ENCODE measurements around the gene UQCC2. TPM values are rescaled to one million over a fixed set of nuclear protein-coding genes. Genes with fewer than 3 reads are reported as not detected.

UQCC2 gene
- total and polyA plus RNA-seq, 7 donors = 118 to 184 (median 141) TPM

GRCh38 chr6:33659986-33660385 lies 51.5 kb downstream of the UQCC2 start:
- WGBS, 3 donors = 73 to 86% (median 85%) methylated on average over 6 of the region's 6 CpGs
- Histone ChIP-seq H3K4me3 (no peak overlapping the region), H3K27me3 (ENCODE audit: insufficient read depth in 3 of 3, low read length in 2 of 3) (no peaks in the 10 kb centered on the region), H3K27ac (no peak overlapping the region), H3K4me1 (no peaks in the 10 kb centered on the region), H3K9me3 (no peaks in the 10 kb centered on the region), H3K36me3 (ENCODE audit: insufficient read depth in 1 of 2, low read depth in 1 of 2) (no peaks in the 10 kb centered on the region)
- intact Hi-C loops (cut with DNase I) = no loop called here
- DNase-seq (no peak), ATAC-seq (no peak)
- no peak for TF ChIP-seq CTCF (IDR thresholded peaks at IDR 0.05)

DNA sequence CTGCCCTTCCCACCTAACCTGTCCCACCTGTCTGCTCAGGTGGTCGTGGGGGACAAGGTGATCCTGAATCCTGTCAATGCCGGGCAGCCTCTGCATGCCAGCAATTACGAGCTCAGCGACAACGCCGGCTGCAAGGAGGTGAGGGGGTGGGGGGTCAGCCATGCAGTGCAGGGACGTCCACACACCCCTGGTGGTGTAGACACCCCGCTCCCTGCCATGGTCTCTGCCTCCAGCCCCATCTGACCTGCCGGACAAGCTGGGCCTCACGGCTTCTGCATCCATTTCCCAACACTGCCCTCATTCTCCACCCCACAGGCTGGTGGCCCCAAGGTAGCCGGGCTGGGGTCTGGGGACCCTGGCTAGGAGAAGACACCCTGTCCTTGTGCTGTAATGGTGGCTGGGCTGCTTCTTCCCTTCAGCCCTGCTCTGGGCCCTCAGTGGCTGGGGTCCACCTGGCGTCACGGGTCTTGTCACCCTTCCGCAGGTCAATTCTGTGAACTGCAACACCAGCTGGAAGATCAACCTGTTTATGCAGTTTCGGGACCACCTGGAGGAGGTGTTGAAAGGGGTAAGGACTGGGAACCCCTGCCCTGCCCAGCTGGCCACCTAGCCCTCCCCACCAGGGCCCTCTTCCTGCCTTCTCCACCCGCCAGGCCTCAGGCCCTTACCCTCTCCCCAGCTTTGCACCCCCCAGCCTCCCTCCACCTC lies 52.4 kb downstream of the UQCC2 start:
- Histone ChIP-seq H3K36me3 (ENCODE audit: insufficient read depth in 1 of 2, low read depth in 1 of 2) (no peaks in the 10 kb centered on the region), H3K9me3 (no peaks in the 10 kb centered on the region), H3K4me3 (no peak overlapping the region), H3K4me1 (no peaks in the 10 kb centered on the region), H3K27me3 (ENCODE audit: insufficient read depth in 3 of 3, low read length in 2 of 3) (no peaks in the 10 kb centered on the region), H3K27ac (no peak overlapping the region)
- TF ChIP-seq CTCF (IDR thresholded peaks at IDR 0.05) = no peak
- intact Hi-C loops (cut with DNase I) = no loop called here
- WGBS, 3 donors = 88 to 95% (median 92%) methylated on average over 15 to 16 of the region's 16 CpGs
- no peak for ATAC-seq
- no peak for DNase-seq

DNA sequence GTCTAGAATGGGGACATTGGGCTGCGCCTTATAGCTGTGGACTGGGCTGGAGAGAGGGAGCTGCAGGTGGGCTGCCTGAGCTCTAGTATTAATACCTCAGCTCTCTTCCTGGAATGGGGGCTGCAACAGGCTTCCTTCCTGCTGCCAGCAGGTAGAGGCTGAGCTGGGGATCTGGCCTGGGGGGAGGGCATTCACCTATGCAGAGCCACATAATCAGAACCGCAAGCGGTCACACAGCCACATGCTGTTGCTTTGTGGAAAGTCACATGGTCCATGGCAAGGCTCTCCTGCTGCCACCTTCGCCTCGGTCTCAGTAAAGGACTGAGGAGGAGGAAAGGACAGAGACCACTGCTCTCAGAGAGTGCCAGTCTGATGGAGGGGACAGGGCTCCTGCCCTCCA lies 54.7 kb downstream of the UQCC2 start:
- TF ChIP-seq CTCF (IDR thresholded peaks at IDR 0.05) = no peak
- 75 to 88% (median 87%) methylated on average over 5 of the region's 5 CpGs for WGBS, 3 donors
- Histone ChIP-seq H3K4me3 (no peak overlapping the region), H3K9me3 (no peaks in the 10 kb centered on the region), H3K27ac (no peak overlapping the region), H3K4me1 (no peaks in the 10 kb centered on the region), H3K27me3 (ENCODE audit: insufficient read depth in 3 of 3, low read length in 2 of 3) (no peaks in the 10 kb centered on the region), H3K36me3 (ENCODE audit: insufficient read depth in 1 of 2, low read depth in 1 of 2) (no peaks in the 10 kb centered on the region)
- ATAC-seq (no peak), DNase-seq (no peak)
- intact Hi-C loops (cut with DNase I) = no loop called here

DNA sequence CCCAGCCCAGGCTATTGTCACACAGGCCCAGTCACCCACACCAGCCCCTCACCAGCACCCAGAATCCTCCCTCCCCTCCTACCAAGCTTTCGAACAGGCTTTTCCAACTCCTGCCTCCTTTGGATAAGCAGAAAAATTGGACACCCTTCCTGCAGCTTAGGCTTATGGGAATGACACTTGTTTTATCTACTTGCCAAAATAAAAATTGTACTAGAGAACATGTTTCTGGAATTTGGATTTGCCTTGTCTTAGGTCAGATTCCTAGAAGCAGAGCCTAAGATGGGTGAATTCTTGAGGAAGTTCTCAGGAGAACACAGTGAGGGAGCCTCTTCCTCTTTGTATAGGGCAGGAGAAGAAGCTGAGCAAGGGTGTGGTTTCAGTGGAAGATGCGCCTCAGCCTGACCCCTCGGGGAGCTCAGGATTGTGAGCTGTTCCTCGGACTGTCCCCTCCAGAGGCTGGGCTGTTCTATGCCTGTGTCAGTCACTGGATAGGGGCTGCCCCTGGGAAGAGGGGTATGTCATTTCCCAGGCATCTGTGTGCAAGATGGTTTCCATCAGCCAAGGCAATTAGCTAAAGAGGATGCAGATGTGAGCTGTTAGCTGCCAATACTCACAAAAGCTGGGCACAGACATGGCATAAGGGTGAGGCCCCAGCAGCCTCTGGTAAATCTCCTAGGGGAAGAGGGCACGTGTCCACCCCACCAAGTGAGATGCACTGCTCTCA lies 56.5 kb downstream of the UQCC2 start:
- DNase-seq = no peak
- no peak overlapping the region for H3K27ac ChIP-seq
- WGBS, 3 donors = 42 to 62% (median 58%) methylated on average over 5 of the region's 5 CpGs
- H3K9me3 ChIP-seq = no peaks in the 10 kb centered on the region
- H3K4me3 ChIP-seq = no peak overlapping the region
- H3K36me3 ChIP-seq (ENCODE audit: insufficient read depth in 1 of 2, low read depth in 1 of 2) = no peaks in the 10 kb centered on the region
- no peaks in the 10 kb centered on the region for H3K27me3 ChIP-seq (ENCODE audit: insufficient read depth in 3 of 3, low read length in 2 of 3)
- intact Hi-C loops (cut with DNase I) = no loop called here
- no peak for ATAC-seq
- H3K4me1 ChIP-seq = no peaks in the 10 kb centered on the region
- no peak for TF ChIP-seq CTCF (IDR thresholded peaks at IDR 0.05)

All from psoas muscle (tissue), 8 donors.